ENCODE measurements around the gene CCL4.
"Not testable (repeated sequence)": the region's sequence is repeated elsewhere in the genome, so short reads cannot be mapped to it uniquely, and the experiment has no call there.

CCL4 gene

GRCh38 chr17:36092230-36092629 is 11.4 kb upstream of the CCL4 start:
- no peak for TF ChIP-seq CTCF (IDR thresholded peaks at IDR 0.05; ENCODE audit: low read depth, low read length)
- no peak for DNase-seq (ENCODE audit: extremely low read depth, low read depth)

DNA sequence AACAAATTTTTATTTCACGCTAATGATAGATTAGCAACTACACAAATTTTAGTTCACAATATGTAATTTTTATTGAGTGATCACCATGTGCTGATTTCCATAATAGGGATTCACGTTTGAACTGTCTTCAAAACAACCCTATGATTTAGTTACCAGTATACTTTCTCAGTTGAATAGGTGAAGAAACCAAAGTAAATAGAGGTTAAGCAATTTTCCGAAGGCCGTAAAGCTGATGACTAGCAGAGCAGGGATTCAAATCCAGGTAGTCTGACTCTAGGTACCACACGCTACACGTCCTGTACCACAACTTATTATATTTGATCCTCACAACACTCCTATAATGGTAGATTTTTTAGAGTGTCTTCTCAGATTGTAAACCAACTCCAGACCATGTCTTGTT is 10.9 kb upstream of the CCL4 start:
- not testable (repeated sequence) for DNase-seq (ENCODE audit: extremely low read depth, low read depth)

GRCh38 chr17:36094232-36094631 is 9.4 kb upstream of the CCL4 start:
- DNase-seq (ENCODE audit: extremely low read depth, low read depth): no peak
- no peak for TF ChIP-seq CTCF (IDR thresholded peaks at IDR 0.05; ENCODE audit: low read depth, low read length)

- DNase-seq (ENCODE audit: extremely low read depth, low read depth): no peak
- TF ChIP-seq CTCF (IDR thresholded peaks at IDR 0.05; ENCODE audit: low read depth, low read length): no peak
Measured at GRCh38 chr17:36094746-36095145, 8.9 kb upstream of the CCL4 start.

- TF ChIP-seq CTCF (IDR thresholded peaks at IDR 0.05; ENCODE audit: low read depth, low read length): no peak
- no peak for DNase-seq (ENCODE audit: extremely low read depth, low read depth)
Measured at GRCh38 chr17:36095992-36096391, 7.6 kb upstream of the CCL4 start.

DNA sequence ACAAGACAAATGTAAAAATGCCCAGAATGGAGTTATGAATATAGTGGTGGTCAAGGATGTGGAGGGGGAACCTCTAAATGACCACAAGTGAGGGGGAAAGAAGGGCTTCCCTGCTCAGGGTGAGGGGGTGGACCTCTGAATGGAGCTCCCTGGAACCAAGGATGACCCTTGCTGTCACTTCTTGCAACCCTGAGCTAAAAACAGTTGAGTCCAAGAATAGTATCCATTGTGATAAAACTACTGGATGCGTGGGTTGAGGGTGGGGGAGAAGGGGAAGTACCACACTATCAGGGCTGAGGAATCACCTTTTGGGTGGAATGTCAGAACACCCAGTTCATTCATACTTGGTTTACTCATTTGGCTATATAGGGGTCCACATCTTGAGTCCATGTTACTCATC is 4.6 kb upstream of the CCL4 start:
- not testable (repeated sequence) for DNase-seq (ENCODE audit: extremely low read depth, low read depth)

GRCh38 chr17:36104246-36104645 is 619 bp downstream of the CCL4 start:
- DNase-seq (ENCODE audit: extremely low read depth, low read depth): not testable (repeated sequence)

DNA sequence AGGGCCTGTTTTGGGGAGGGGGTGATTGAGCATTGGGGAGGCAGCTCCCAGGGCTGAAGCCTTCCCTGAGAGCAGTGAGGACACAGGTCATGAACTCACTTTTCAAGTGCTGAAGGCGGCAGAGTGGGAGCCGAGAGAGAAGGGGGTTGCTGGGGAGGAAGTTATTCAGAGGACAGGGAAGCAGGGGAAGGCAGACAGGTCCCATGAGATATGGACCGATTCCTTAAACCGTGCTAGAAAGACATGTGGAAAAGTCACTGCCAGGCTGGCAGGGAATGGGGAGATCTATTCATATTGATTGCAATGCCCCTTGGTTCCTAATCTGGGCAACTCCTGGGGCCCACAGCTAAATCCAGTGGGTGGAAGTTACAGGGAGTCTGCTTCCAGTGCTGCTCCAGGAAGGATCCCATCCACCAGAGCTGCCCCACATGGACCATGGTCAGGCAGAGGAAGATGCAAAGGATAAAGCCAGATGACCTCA is 1.1 kb downstream of the CCL4 start:
- no peak for DNase-seq (ENCODE audit: extremely low read depth, low read depth)
- TF ChIP-seq CTCF (IDR thresholded peaks at IDR 0.05; ENCODE audit: low read depth, low read length): no peak

GRCh38 chr17:36105781-36106492 is 2.3 kb downstream of the CCL4 start:
- DNase-seq (ENCODE audit: extremely low read depth, low read depth): no peak

More at GRCh38 chr17:36105781-36106492, 2.3 kb downstream of the CCL4 start:
- TF ChIP-seq CTCF (IDR thresholded peaks at IDR 0.05; ENCODE audit: low read depth, low read length): no peak

Measured in AG09319 (cell line).